ENCODE data around the gene TRAPPC8. TPM values are rescaled to one million over a fixed set of nuclear protein-coding genes. Genes with fewer than 3 reads are reported as not detected.

Gene TRAPPC8
- total and polyA plus RNA-seq, 10 of the 15 experiments (the other 5 are each of a cell fraction or from before 2014, with no cell fraction given) = 13.0 to 75.4 (median 24.8) TPM

DNA sequence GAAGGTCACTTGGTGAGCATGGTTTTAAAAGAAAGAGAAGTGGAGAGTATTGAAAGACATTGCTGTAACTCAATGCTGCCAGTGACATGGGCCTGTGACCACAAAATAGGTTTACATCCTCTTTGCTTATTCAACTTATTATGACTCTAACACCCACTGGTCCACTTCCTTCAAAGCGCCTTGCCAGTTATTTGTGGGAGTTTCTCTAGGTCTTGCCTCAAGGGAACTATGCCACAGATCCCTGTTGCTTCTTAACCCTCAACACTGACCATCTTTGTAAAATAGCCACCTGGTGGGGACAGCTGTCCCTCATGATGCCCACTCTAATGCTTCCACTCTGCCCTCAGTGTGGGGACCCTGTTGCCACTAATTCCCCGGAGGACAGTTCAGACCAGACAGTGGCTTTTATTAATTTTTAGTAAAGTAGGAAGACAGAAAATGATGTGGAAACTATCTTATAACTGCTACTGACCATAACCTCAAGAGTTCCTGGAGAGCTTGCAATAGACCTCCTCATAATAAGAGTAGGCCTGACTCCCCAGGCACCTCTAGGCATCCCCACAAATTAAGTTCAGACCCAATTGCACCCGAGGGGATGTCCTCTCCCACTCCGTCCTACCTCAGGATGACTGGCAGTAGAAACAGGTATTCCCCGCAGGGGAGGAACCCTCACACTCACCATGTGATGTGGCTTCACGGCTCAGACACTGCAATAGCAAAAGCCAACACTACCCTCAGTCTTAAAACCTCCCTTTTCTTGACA, 150.9 kb downstream of the TRAPPC8 start (continued):
- TF ChIP-seq, protein P1, sequence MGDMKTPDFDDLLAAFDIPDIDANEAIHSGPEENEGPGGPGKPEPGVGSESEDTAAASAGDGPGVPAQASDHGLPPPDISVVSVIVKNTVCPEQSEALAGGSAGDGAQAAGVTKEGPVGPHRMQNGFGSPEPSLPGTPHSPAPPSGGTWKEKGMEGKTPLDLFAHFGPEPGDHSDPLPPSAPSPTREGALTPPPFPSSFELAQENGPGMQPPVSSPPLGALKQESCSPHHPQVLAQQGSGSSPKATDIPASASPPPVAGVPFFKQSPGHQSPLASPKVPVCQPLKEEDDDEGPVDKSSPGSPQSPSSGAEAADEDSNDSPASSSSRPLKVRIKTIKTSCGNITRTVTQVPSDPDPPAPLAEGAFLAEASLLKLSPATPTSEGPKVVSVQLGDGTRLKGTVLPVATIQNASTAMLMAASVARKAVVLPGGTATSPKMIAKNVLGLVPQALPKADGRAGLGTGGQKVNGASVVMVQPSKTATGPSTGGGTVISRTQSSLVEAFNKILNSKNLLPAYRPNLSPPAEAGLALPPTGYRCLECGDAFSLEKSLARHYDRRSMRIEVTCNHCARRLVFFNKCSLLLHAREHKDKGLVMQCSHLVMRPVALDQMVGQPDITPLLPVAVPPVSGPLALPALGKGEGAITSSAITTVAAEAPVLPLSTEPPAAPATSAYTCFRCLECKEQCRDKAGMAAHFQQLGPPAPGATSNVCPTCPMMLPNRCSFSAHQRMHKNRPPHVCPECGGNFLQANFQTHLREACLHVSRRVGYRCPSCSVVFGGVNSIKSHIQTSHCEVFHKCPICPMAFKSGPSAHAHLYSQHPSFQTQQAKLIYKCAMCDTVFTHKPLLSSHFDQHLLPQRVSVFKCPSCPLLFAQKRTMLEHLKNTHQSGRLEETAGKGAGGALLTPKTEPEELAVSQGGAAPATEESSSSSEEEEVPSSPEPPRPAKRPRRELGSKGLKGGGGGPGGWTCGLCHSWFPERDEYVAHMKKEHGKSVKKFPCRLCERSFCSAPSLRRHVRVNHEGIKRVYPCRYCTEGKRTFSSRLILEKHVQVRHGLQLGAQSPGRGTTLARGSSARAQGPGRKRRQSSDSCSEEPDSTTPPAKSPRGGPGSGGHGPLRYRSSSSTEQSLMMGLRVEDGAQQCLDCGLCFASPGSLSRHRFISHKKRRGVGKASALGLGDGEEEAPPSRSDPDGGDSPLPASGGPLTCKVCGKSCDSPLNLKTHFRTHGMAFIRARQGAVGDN (IDR thresholded peaks at IDR 0.05) = peak; percentile 77
- TF ChIP-seq SMAD5 (IDR thresholded peaks at IDR 0.05; ENCODE audit: low read depth) = no peak
- TF ChIP-seq EP300 (IDR thresholded peaks at IDR 0.05; ENCODE audit: borderline replicate concordance in 1 of 2, control insufficient read depth in 1 of 2, low read depth in 2 of 2, low read length in 2 of 2) = peak; percentile 50 to 82; a peak in 3 of 4 replicates
- TF ChIP-seq CBX3 (IDR thresholded peaks at IDR 0.05; ENCODE audit: borderline replicate concordance, low read depth) = no peak
- TF ChIP-seq KDM1A (IDR thresholded peaks at IDR 0.05; ENCODE audit: borderline replicate concordance) = no peak
- TF ChIP-seq SIX5 (IDR thresholded peaks at IDR 0.05; ENCODE audit: low read depth, low read length, severe bottlenecking) = no peak
- TF ChIP-seq KLF5 (IDR thresholded peaks at IDR 0.05; ENCODE audit: partially characterized antibody) = peak; percentile 40
- no peak for TF ChIP-seq KAT2A (conservative IDR thresholded peaks at IDR 0.05; ENCODE audit: control insufficient read depth, low read depth, low read length)
- no peak for TF ChIP-seq ZNF207 (IDR thresholded peaks at IDR 0.05; ENCODE audit: borderline replicate concordance)
- TF ChIP-seq WRNIP1 (IDR thresholded peaks at IDR 0.05; ENCODE audit: borderline replicate concordance, low read depth, low read length) = 0 out of 2 replicates have a peak, but pooled peaks have one; percentile 48
- TF ChIP-seq FOXK2 (IDR thresholded peaks at IDR 0.05) = no peak
- 0 out of 2 replicates have a peak, but pooled peaks have one; percentile 45 for TF ChIP-seq SREBF1 (IDR thresholded peaks at IDR 0.05; ENCODE audit: low read length)
- no peak for TF ChIP-seq RAD21 (IDR thresholded peaks at IDR 0.05; ENCODE audit: insufficient read depth, low read depth, low read length)
- TF ChIP-seq ZBTB4 (CRISPR knock-in tag; IDR thresholded peaks at IDR 0.05) = no peak
- TF ChIP-seq ATF3 (IDR thresholded peaks at IDR 0.05; ENCODE audit: borderline replicate concordance, extremely low read depth, low read depth, low read length) = no peak
- 0 out of 2 replicates have a peak, but pooled peaks have one; percentile 50 for TF ChIP-seq FOXM1 (IDR thresholded peaks at IDR 0.05; ENCODE audit: low read depth, low read length)
- TF ChIP-seq TCF7 (IDR thresholded peaks at IDR 0.05; ENCODE audit: borderline replicate concordance) = no peak
- TF ChIP-seq ZNF384 (IDR thresholded peaks at IDR 0.05; ENCODE audit: borderline replicate concordance, low read depth, low read length) = no peak
- no peak for TF ChIP-seq HDAC6 (IDR thresholded peaks at IDR 0.05; ENCODE audit: unreplicated experiment)
- TF ChIP-seq SMAD1 (IDR thresholded peaks at IDR 0.05; ENCODE audit: low read depth, partially characterized antibody) = peak; percentile 23
- TF ChIP-seq NFXL1 (IDR thresholded peaks at IDR 0.05; ENCODE audit: borderline replicate concordance) = no peak
- peak; percentile 46; the same call in 1 of the 2 replicates for TF ChIP-seq MEF2A (IDR thresholded peaks at IDR 0.05; ENCODE audit: insufficient read depth, low read depth, low read length)
